GM15510 (cell line): ENCODE results near the gene ZNF683.

Experiments
- POLR2A ChIP-seq: IDR thresholded peaks from 3 replicates; pipeline ENCODE4 v1.6.1; 2011; ENCODE audit warnings: borderline replicate concordance; ENCODE audit not compliant: insufficient read length; ENCODE audit errors: extremely low read depth

ZNF683 gene

GRCh38 chr1:26368486-26368885, 4.1 kb downstream of the ZNF683 start:
- TF ChIP-seq POLR2A, result no peak

GRCh38 chr1:26368006-26368405, 4.5 kb downstream of the ZNF683 start:
- TF ChIP-seq POLR2A, result no peak

GRCh38 chr1:26367441-26367840, 5.1 kb downstream of the ZNF683 start:
- no peak for TF ChIP-seq POLR2A

GRCh38 chr1:26364956-26365355, 7.6 kb downstream of the ZNF683 start:
- no peak for TF ChIP-seq POLR2A

GRCh38 chr1:26363549-26364448, 8.8 kb downstream of the ZNF683 start:
- no peak for TF ChIP-seq POLR2A

- no peak for TF ChIP-seq POLR2A
Measured at GRCh38 chr1:26362331-26362730, 10.2 kb downstream of the ZNF683 start.

GRCh38 chr1:26361605-26362122, 10.9 kb downstream of the ZNF683 start:
- no peak for TF ChIP-seq POLR2A

GRCh38 chr1:26360807-26361604, 11.5 kb downstream of the ZNF683 start:
- TF ChIP-seq POLR2A, result no peak

- TF ChIP-seq POLR2A, result no peak
Measured at GRCh38 chr1:26359981-26360806, 12.4 kb downstream of the ZNF683 start.

- TF ChIP-seq POLR2A, result no peak
Measured at GRCh38 chr1:26358411-26359384, 13.9 kb downstream of the ZNF683 start.

- no peak for TF ChIP-seq POLR2A
Measured at GRCh38 chr1:26357121-26357602, 15.4 kb downstream of the ZNF683 start.

- no peak for TF ChIP-seq POLR2A
Measured at GRCh38 chr1:26356106-26356505, 16.4 kb downstream of the ZNF683 start.

- TF ChIP-seq POLR2A, result no peak
Measured at GRCh38 chr1:26354972-26355371, 17.6 kb downstream of the ZNF683 start.

- TF ChIP-seq POLR2A, result no peak
Measured at GRCh38 chr1:26353976-26354820, 18.4 kb downstream of the ZNF683 start, which contains the start of gene CRYBG2. Gene CRYBG2 (minus strand): TSS chr1:26354130. CDS start chr1:26346657, 7,473 bp downstream.
